ENCODE results near the gene CDS2.

Gene CDS2

GRCh38 chr20:5181958-5182357 is 55.1 kb downstream of the CDS2 start:
- H3K79me2 ChIP-seq (ENCODE audit: insufficient read depth, low read length) = no peaks in the 10 kb centered on the region
- TF ChIP-seq CTCF (IDR thresholded peaks at IDR 0.05; ENCODE audit: insufficient read depth, low read length, poor library complexity, severe bottlenecking) (no peak), EZH2phosphoT487 (conservative IDR thresholded peaks at IDR 0.05; ENCODE audit: low read length) (no peak)
- H3K36me3 ChIP-seq (ENCODE audit: low read length) = peaks cover 7% of the 10 kb centered on the region; the same call in 1 of the 2 replicates
- no peaks in the 10 kb centered on the region for H3K9me2 ChIP-seq (replicated peaks; ENCODE audit: insufficient read depth, low read length)
- no peaks in the 10 kb centered on the region for H3K9me3 ChIP-seq (ENCODE audit: insufficient read depth, low read length)
- no peaks in the 10 kb centered on the region for H4K20me1 ChIP-seq (ENCODE audit: low read depth, low read length)
- no peak overlapping the region for H3K27ac ChIP-seq (ENCODE audit: low read depth, low read length)
- no peak overlapping the region for H3K4me2 ChIP-seq (ENCODE audit: low read depth, low read length, poor library complexity, severe bottlenecking)
- no peak overlapping the region for H3K4me3 ChIP-seq (ENCODE audit: insufficient read depth, low read length, poor library complexity, severe bottlenecking)
- H3K27me3 ChIP-seq (ENCODE audit: low read length) = no peaks in the 10 kb centered on the region
- no peak overlapping the region for H3K9ac ChIP-seq (ENCODE audit: low read length)
- no peaks in the 10 kb centered on the region for H3F3A ChIP-seq (ENCODE audit: insufficient read depth)
- no peak overlapping the region for H2AFZ ChIP-seq (ENCODE audit: low read depth, low read length, severe bottlenecking)

GRCh38 chr20:5182615-5183254 is 55.9 kb downstream of the CDS2 start:
- H3F3A ChIP-seq (ENCODE audit: insufficient read depth) = no peaks in the 10 kb centered on the region
- H3K4me3 ChIP-seq (ENCODE audit: insufficient read depth, low read length, poor library complexity, severe bottlenecking) = no peak overlapping the region
- H3K36me3 ChIP-seq (ENCODE audit: low read length) = peaks cover 7% of the 10 kb centered on the region; the same call in 1 of the 2 replicates

GRCh38 chr20:5183731-5184474 is 57.1 kb downstream of the CDS2 start:
- Histone ChIP-seq H3K27ac (ENCODE audit: low read depth, low read length) (no peak overlapping the region), H3K4me2 (ENCODE audit: low read depth, low read length, poor library complexity, severe bottlenecking) (no peak overlapping the region), H4K20me1 (ENCODE audit: low read depth, low read length) (no peaks in the 10 kb centered on the region), H3K27me3 (ENCODE audit: low read length) (no peaks in the 10 kb centered on the region), H3K36me3 (ENCODE audit: low read length) (peaks cover 7% of the 10 kb centered on the region; the same call in 1 of the 2 replicates), H3K9ac (ENCODE audit: low read length) (no peak overlapping the region), H3F3A (ENCODE audit: insufficient read depth) (no peaks in the 10 kb centered on the region), H3K9me3 (ENCODE audit: insufficient read depth, low read length) (no peaks in the 10 kb centered on the region), H3K9me2 (replicated peaks; ENCODE audit: insufficient read depth, low read length) (no peaks in the 10 kb centered on the region), H2AFZ (ENCODE audit: low read depth, low read length, severe bottlenecking) (no peak overlapping the region), H3K79me2 (ENCODE audit: insufficient read depth, low read length) (no peaks in the 10 kb centered on the region), H3K4me3 (ENCODE audit: insufficient read depth, low read length, poor library complexity, severe bottlenecking) (no peak overlapping the region)
- no peak for TF ChIP-seq EZH2phosphoT487 (conservative IDR thresholded peaks at IDR 0.05; ENCODE audit: low read length)
- TF ChIP-seq CTCF (IDR thresholded peaks at IDR 0.05; ENCODE audit: insufficient read depth, low read length, poor library complexity, severe bottlenecking) = no peak

More at GRCh38 chr20:5182615-5183254, 55.9 kb downstream of the CDS2 start:
- Histone ChIP-seq H3K79me2 (ENCODE audit: insufficient read depth, low read length) (no peaks in the 10 kb centered on the region), H3K27me3 (ENCODE audit: low read length) (no peaks in the 10 kb centered on the region), H2AFZ (ENCODE audit: low read depth, low read length, severe bottlenecking) (no peak overlapping the region), H3K9me2 (replicated peaks; ENCODE audit: insufficient read depth, low read length) (no peaks in the 10 kb centered on the region), H3K9me3 (ENCODE audit: insufficient read depth, low read length) (no peaks in the 10 kb centered on the region), H4K20me1 (ENCODE audit: low read depth, low read length) (no peaks in the 10 kb centered on the region), H3K9ac (ENCODE audit: low read length) (no peak overlapping the region), H3K27ac (ENCODE audit: low read depth, low read length) (no peak overlapping the region), H3K4me2 (ENCODE audit: low read depth, low read length, poor library complexity, severe bottlenecking) (no peak overlapping the region)
- TF ChIP-seq EZH2phosphoT487 (conservative IDR thresholded peaks at IDR 0.05; ENCODE audit: low read length) (no peak), CTCF (IDR thresholded peaks at IDR 0.05; ENCODE audit: insufficient read depth, low read length, poor library complexity, severe bottlenecking) (no peak)
